Peyer's patch (tissue), 4 donors: Measurements from ENCODE around the gene KRTAP25-1. TPM values are rescaled to one million over a fixed set of nuclear protein-coding genes. Genes with fewer than 3 reads are reported as not detected.

Experiments used
- DNase-seq, 3 donors: peaks; one replicate each; pipeline ENCODE4 v3.0.0-alpha.2; 2017 to 2019
- H3K27ac ChIP-seq, 4 donors: fragments of 200-600 bp; sonication (generic); one replicate each; pipeline ENCODE4 v1.5.1; 2016 to 2019
- H3K27me3 ChIP-seq, 2 donors: fragments of 200-600 bp; sonication (generic); one replicate each; pipeline ENCODE4 v1.5.1; 2019
- H3K36me3 ChIP-seq, 3 donors: fragments of 200-600 bp; sonication (generic); one replicate each; pipeline ENCODE4 v1.5.1; 2016 to 2019
- H3K4me1 ChIP-seq, 4 donors: fragments of 200-600 bp; sonication (generic); one replicate each; pipeline ENCODE4 v1.5.1; 2016 to 2019
- H3K4me3 ChIP-seq, 4 donors: fragments of 200-600 bp; sonication (generic); 1 replicate in 3 of 4; 2 replicates in 1 of 4; pipeline ENCODE4 v1.5.1; 2016 to 2019; ENCODE audit warnings: mild to moderate bottlenecking in 1 of 4
- H3K9me3 ChIP-seq, 4 donors: fragments of 200-600 bp; sonication (generic); one replicate each; pipeline ENCODE4 v1.5.1; 2016 to 2019; ENCODE audit warnings: mild to moderate bottlenecking in 1 of 4
- CTCF ChIP-seq, 6 experiments: fragments of 450-650 bp in 4 of 6; fragments of 200-600 bp in 2 of 6; sonication (generic) in 1 of 6; IDR thresholded peaks; one replicate each; pipeline ENCODE4 v1.5.1; 2017 to 2019; ENCODE audit warnings: antibody characterized with exemption in 6 of 6, mild to moderate bottlenecking in 3 of 6, moderate library complexity in 1 of 6
- POLR2A ChIP-seq, 2 donors: fragments of 450-650 bp; IDR thresholded peaks; one replicate each; pipeline ENCODE4 v1.5.1; 2017; ENCODE audit warnings: antibody characterized with exemption in 2 of 2, mild to moderate bottlenecking in 2 of 2, moderate library complexity in 2 of 2
- total RNA-seq, 4 donors: library from RNA; depleted of rRNA; stranded (reverse); fragments of >200 nt; gene quantifications; one replicate each; pipeline ENCODE4 v1.1.0, GENCODE V29; 2016

The KRTAP25-1 gene
- total RNA-seq, 4 donors from 2014 or later = not detected

GRCh38 chr21:30251781-30252180 lies 37.5 kb downstream of the KRTAP25-1 start:
- TF ChIP-seq CTCF (IDR thresholded peaks at IDR 0.05) (no peak), POLR2A (IDR thresholded peaks at IDR 0.05) (no peak)

GRCh38 chr21:30249936-30250335 lies 39.4 kb downstream of the KRTAP25-1 start:
- TF ChIP-seq CTCF (IDR thresholded peaks at IDR 0.05) (no peak), POLR2A (IDR thresholded peaks at IDR 0.05) (no peak)
- Histone ChIP-seq H3K36me3 (no peaks in the 10 kb centered on the region), H3K4me1 (no peaks in the 10 kb centered on the region), H3K27me3 (no peaks in the 10 kb centered on the region), H3K27ac (no peak overlapping the region), H3K4me3 (no peak overlapping the region), H3K9me3 (no peaks in the 10 kb centered on the region)
- DNase-seq = no peak

More at GRCh38 chr21:30251781-30252180, 37.5 kb downstream of the KRTAP25-1 start:
- no peaks in the 10 kb centered on the region for H3K9me3 ChIP-seq
- H3K4me1 ChIP-seq = no peaks in the 10 kb centered on the region
- H3K4me3 ChIP-seq = no peak overlapping the region
- H3K27ac ChIP-seq = no peak overlapping the region
- no peak for DNase-seq
- no peaks in the 10 kb centered on the region for H3K27me3 ChIP-seq
- H3K36me3 ChIP-seq = no peaks in the 10 kb centered on the region

- Histone ChIP-seq H3K27me3 (no peaks in the 10 kb centered on the region), H3K4me1 (no peaks in the 10 kb centered on the region), H3K9me3 (no peaks in the 10 kb centered on the region), H3K4me3 (no peak overlapping the region), H3K36me3 (no peaks in the 10 kb centered on the region), H3K27ac (no peak overlapping the region)
- no peak for TF ChIP-seq CTCF (IDR thresholded peaks at IDR 0.05)
- TF ChIP-seq POLR2A (IDR thresholded peaks at IDR 0.05) = no peak
- no peak for DNase-seq
Observed at GRCh38 chr21:30248844-30249243, 40.5 kb downstream of the KRTAP25-1 start.

GRCh38 chr21:30245061-30245460 lies 44.3 kb downstream of the KRTAP25-1 start:
- no peak overlapping the region for H3K4me3 ChIP-seq
- no peak for DNase-seq
- H3K36me3 ChIP-seq = no peaks in the 10 kb centered on the region
- no peaks in the 10 kb centered on the region for H3K27me3 ChIP-seq
- no peaks in the 10 kb centered on the region for H3K4me1 ChIP-seq
- TF ChIP-seq CTCF (IDR thresholded peaks at IDR 0.05) (no peak), POLR2A (IDR thresholded peaks at IDR 0.05) (no peak)
- no peaks in the 10 kb centered on the region for H3K9me3 ChIP-seq
- no peak overlapping the region for H3K27ac ChIP-seq

- DNase-seq = no peak
Observed at GRCh38 chr21:30243691-30244090, 45.6 kb downstream of the KRTAP25-1 start.

More at GRCh38 chr21:30243691-30244090, 45.6 kb downstream of the KRTAP25-1 start:
- no peak overlapping the region for H3K4me3 ChIP-seq
- TF ChIP-seq CTCF (IDR thresholded peaks at IDR 0.05) (no peak), POLR2A (IDR thresholded peaks at IDR 0.05) (no peak)
- no peaks in the 10 kb centered on the region for H3K4me1 ChIP-seq
- H3K9me3 ChIP-seq = no peaks in the 10 kb centered on the region
- no peaks in the 10 kb centered on the region for H3K27me3 ChIP-seq
- no peaks in the 10 kb centered on the region for H3K36me3 ChIP-seq
- H3K27ac ChIP-seq = no peak overlapping the region
